IgD-negative memory B cell (primary cell): ENCODE data around the gene RBM6. TPM values are rescaled to one million over a fixed set of nuclear protein-coding genes. Genes with fewer than 3 reads are reported as not detected.
"Not testable (repeated sequence)": the region's sequence is repeated elsewhere in the genome, so short reads cannot be mapped to it uniquely, and the experiment has no call there.

Experiments used
- H3K27ac Mint-ChIP-seq, 3 donors: one replicate each; pipeline ENCODE4 v1.8.0; 2020 to 2022; ENCODE audit warnings: mild to moderate bottlenecking in 3 of 3, mixed read lengths in 3 of 3, moderate library complexity in 1 of 3
- H3K27me3 Mint-ChIP-seq: one replicate; pipeline ENCODE4 v1.8.0; 2021; ENCODE audit warnings: mixed read lengths
- H3K36me3 Mint-ChIP-seq: one replicate; pipeline ENCODE4 v1.8.0; 2020; ENCODE audit warnings: mild to moderate bottlenecking, mixed read lengths
- H3K4me1 Mint-ChIP-seq, 3 donors: one replicate each; pipeline ENCODE4 v1.8.0; 2020 to 2022; ENCODE audit warnings: mixed read lengths in 3 of 3, mild to moderate bottlenecking in 1 of 3
- H3K4me3 Mint-ChIP-seq, 4 donors: one replicate each; pipeline ENCODE4 v1.8.0; 2020 to 2022; ENCODE audit warnings: mild to moderate bottlenecking in 4 of 4, mixed read lengths in 4 of 4, moderate library complexity in 3 of 4
- H3K9me3 Mint-ChIP-seq, 3 donors: one replicate each; pipeline ENCODE4 v1.8.0; 2020 to 2021; ENCODE audit warnings: mixed read lengths in 3 of 3, mild to moderate bottlenecking in 1 of 3
- polyA plus RNA-seq: library from polyadenylated mRNA; unstranded; fragments of 300-500 nt; fragmentation: Illumina TruSeq; gene quantifications from one replicate; pipeline ENCODE4 v1.2.3, GENCODE V29; 2021

The RBM6 gene
- polyA plus RNA-seq, 1 donor from 2014 or later, result 65.1 TPM

DNA sequence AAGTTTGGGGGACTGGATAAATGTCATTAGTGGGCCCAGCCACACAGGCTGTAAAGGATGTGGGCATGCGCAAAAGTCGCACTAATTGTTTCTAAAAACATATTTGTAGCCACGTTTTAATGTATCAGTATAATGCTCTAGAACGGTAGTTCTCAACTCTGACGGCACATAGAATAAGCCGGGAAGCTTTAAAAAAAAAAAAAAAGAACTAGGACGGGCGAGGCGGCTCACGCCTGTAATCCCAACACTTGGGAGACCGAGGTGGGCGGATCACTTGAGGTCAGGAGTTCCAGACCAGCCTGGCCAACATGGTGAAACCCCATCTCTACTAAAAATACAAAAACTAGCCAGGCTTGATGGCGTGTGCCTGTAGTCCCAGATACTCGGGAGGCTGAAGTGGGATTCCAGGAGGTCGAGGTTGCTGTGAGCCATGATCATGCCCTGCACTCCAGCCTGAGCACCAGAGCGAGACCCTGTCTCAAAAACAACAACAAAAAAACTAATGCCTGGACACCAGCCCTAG lies 9.7 kb upstream of the RBM6 start:
- H3K27ac Mint-ChIP-seq, result peak overlapping the region; percentile 23 to 80 (median 78)
- H3K9me3 Mint-ChIP-seq, result no peaks in the 10 kb centered on the region
- peak overlapping the region; percentile 84 to 94 (median 89) for H3K4me3 Mint-ChIP-seq
- peaks cover 5 to 8% (median 7%) of the 10 kb centered on the region in 3 donors for H3K4me1 Mint-ChIP-seq
- peaks cover 4% of the 10 kb centered on the region for H3K36me3 Mint-ChIP-seq
- no peaks in the 10 kb centered on the region for H3K27me3 Mint-ChIP-seq

DNA sequence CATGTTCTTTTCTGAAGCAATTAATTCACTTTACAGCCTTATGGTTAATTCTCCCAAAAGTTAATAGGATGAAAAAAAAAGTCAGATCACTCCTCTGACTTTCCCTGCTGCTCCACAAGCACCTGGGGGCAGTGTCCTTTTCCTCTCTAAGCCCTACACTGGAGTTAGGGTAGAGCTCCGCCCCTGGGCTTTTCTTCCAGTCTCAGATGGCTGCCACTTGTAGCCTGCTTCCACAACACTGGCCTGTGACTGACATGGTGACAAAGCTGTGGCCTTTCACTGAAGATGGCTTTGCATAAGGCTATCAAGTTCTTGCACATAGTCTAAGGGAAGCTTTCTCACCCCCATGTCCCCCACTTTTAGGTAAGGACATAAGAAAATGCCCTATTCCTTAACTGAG lies 9.0 kb upstream of the RBM6 start:
- Mint-ChIP-seq H3K9me3 (no peaks in the 10 kb centered on the region), H3K4me3 (peak overlapping the region in 2 of 4 donors; percentile 44 to 87), H3K36me3 (peaks cover 2% of the 10 kb centered on the region), H3K4me1 (peaks cover 5 to 8% (median 7%) of the 10 kb centered on the region in 3 donors), H3K27ac (no peak overlapping the region), H3K27me3 (no peaks in the 10 kb centered on the region)

DNA sequence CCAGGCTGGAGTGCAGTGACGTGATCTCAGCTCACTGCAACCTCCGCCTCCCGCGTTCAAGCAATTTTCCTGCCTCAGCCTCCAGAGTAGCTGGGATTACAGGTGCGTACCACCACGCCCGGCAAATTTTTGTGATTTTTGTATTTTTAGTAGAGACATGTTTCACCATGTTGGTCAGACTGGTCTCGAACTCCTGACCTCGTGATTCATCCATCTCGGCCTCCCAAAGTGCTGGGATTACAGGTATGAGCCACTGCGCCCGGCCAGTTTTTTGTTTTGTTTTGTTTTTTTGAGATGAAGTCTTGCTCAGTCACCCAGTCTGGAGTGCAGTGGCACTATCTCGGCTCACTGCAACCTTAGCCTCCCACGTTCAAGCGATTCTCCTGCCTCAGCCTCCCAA lies 7.7 kb upstream of the RBM6 start:
- peaks cover 5 to 10% (median 7%) of the 10 kb centered on the region in 3 donors for H3K4me1 Mint-ChIP-seq
- peak overlapping the region in 1 of 3 donors; percentile 23 for H3K27ac Mint-ChIP-seq
- not testable (repeated sequence) for H3K9me3 Mint-ChIP-seq, H3K36me3 Mint-ChIP-seq, H3K27me3 Mint-ChIP-seq, H3K4me3 Mint-ChIP-seq

DNA sequence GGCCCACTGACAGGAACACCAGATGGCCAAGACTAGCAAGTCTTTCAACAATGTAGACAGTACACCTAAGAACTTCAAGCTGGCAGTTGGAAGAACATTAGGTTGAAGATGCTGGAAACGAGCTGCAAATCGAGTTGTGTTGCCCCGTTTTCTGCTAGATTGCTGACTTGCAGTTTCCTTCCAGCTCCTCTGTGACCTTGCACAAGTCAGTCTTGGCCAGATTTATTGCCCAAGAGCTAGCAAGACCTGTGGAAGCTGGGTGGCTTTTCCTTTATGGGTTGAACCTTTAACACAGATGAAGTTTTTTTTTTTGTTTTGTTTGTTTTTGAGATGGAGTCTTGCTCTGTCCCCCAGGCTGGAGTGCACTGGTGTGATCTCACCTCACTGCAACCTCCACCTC lies 2.9 kb upstream of the RBM6 start:
- Mint-ChIP-seq H3K27me3 (no peaks in the 10 kb centered on the region), H3K4me1 (peaks cover 10 to 22% (median 11%) of the 10 kb centered on the region in 3 donors), H3K9me3 (no peaks in the 10 kb centered on the region), H3K4me3 (peak overlapping the region in 1 of 4 donors; percentile 29), H3K36me3 (no peaks in the 10 kb centered on the region), H3K27ac (peak overlapping the region in 1 of 3 donors; percentile 32)

DNA sequence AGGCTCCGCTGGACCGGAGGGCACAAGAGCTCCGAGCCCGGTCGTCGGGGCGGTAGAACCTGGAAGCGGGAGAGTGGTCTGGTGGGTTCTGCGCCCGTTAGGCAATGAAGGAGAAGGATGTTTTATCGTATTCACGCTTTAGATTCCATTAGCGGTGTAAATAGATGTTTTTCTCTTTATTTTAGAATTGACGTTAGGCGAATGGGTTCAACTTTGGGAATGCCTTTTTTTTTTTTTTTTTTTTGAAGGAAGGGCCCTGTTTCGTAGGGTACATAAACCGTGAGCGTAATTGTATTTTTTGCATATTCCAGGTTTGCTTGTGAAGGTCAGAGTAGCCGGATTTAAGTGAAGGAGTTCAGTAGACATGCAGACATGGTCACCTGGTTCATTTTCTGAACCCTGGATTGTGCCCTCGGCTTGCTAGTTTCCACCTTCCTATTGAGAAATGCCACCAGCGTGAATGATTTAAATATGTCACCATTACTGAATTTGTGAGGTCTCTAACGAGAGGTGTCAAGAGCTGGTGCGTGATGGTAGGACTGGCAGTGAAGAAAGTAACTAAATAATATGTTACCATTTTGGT lies 808 bp downstream of the RBM6 start:
- H3K27me3 Mint-ChIP-seq, result no peaks in the 10 kb centered on the region
- peak overlapping the region; percentile 98 to 100 (median 99) for H3K4me3 Mint-ChIP-seq
- H3K27ac Mint-ChIP-seq, result peak overlapping the region; percentile 97 to 100 (median 99)
- peaks cover 3% of the 10 kb centered on the region for H3K36me3 Mint-ChIP-seq
- H3K9me3 Mint-ChIP-seq, result peaks cover 0 to 4% (median 0%) of the 10 kb centered on the region in 3 donors
- peaks cover 25 to 39% (median 27%) of the 10 kb centered on the region in 3 donors for H3K4me1 Mint-ChIP-seq

DNA sequence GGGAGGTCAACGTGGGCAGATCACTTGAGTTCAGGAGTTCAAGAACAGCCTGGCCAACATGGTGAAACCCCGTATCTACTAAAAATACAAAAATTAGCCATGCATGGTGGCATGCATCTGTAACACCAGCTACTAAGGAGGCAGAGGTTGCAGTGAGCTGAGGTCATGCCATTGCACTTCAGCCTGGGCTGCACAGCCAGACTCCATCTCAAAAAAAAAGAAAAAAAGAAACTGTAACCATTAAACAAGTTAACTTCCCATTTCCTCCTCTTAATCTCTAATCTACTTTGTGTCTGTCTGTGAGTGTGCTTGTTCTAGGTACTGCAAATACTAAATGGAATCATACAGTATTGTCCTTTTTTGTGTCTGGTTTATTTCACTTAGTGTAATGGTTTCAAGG lies 2.7 kb downstream of the RBM6 start:
- no peaks in the 10 kb centered on the region for H3K27me3 Mint-ChIP-seq
- H3K36me3 Mint-ChIP-seq, result peaks cover 3% of the 10 kb centered on the region
- peaks cover 0 to 4% (median 0%) of the 10 kb centered on the region in 3 donors for H3K9me3 Mint-ChIP-seq
- peak overlapping the region in 2 of 3 donors; percentile 80 to 83 for H3K27ac Mint-ChIP-seq
- H3K4me1 Mint-ChIP-seq, result peaks cover 34 to 50% (median 40%) of the 10 kb centered on the region in 3 donors
- peak overlapping the region; percentile 60 to 87 (median 74) for H3K4me3 Mint-ChIP-seq

DNA sequence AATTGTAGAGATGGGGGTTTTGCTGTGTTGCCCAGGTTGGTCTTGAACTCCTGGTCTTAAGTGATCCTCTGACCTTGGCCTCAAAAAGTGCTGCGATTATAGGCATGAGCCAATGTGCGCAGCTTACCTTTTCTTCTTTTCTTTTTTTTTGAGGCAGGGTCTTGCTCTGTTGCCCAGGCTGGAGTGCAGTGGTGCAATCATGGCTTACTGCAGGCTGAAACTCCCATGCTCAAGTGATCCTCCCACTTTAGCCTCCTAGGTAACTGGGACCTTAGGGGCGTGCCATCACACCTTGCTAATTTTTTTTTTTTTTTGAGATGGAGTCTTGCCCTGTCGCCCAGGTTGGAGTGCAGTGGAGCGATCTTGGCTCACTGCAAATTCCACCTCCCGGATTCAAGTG lies 13.0 kb downstream of the RBM6 start:
- Mint-ChIP-seq H3K27ac (no peak overlapping the region), H3K27me3 (no peaks in the 10 kb centered on the region), H3K9me3 (no peaks in the 10 kb centered on the region), H3K4me3 (peak overlapping the region in 1 of 4 donors; percentile 78), H3K36me3 (peaks cover 4% of the 10 kb centered on the region), H3K4me1 (peaks cover 16 to 25% (median 20%) of the 10 kb centered on the region in 3 donors)

DNA sequence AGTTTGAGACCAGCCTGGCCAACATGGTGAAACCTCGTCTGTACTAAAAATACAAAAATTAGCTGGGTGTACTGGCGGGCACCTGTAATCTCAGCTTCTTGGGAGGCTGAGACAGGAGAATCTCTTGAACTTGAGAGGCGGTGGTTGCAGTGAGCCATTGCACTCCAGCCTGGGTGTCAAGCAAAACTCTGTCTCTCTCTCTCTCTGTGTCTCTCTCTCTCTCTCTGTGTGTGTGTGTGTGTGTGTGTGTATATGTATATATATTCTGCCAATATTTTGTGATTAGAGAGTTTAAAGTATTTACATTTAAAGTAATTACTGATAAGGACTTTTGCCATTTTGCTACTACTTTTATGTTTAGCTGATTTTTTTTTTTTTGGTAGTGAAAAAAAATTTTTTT lies 15.7 kb downstream of the RBM6 start:
- Mint-ChIP-seq H3K27me3 (no peaks in the 10 kb centered on the region), H3K27ac (no peak overlapping the region), H3K36me3 (peaks cover 4% of the 10 kb centered on the region), H3K9me3 (no peaks in the 10 kb centered on the region), H3K4me3 (no peak overlapping the region), H3K4me1 (peaks cover 19 to 27% (median 21%) of the 10 kb centered on the region in 3 donors)

DNA sequence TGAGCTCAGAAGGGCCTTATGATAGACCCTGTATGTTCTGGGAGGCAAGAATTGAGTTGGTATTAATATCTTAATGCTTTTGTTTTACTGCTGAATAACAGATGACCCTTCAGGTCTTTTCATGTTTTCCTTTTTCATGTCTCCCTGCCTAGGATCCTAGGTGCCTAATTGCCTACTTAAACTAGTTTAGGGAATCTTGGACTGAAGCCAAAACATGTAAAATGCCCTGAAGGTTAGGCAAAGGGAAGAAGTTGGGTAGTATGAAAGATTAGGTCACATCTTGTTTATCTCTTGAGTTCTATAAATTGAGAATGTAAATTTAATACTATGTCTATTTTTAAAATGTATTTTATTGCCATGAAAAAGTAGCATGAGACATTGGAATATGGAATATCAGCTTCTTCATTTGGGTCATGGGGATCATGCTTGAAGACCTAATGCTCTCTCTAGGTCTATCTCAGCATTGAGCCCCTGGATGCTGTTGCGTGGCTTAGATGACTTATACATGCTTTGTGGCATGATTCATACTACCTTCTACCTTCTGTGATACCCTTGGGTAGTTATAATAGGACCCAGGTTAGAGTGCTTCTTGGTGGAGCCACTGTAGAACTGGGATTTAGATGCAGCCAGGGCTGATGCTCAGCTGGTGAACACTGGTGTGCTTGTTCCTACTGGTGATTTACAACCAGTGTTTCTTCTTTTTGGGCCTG lies 26.4 kb downstream of the RBM6 start:
- Mint-ChIP-seq H3K4me1 (peaks cover 3 to 8% (median 5%) of the 10 kb centered on the region in 3 donors), H3K27me3 (no peaks in the 10 kb centered on the region), H3K36me3 (no peaks in the 10 kb centered on the region), H3K9me3 (no peaks in the 10 kb centered on the region), H3K27ac (no peak overlapping the region), H3K4me3 (no peak overlapping the region)

DNA sequence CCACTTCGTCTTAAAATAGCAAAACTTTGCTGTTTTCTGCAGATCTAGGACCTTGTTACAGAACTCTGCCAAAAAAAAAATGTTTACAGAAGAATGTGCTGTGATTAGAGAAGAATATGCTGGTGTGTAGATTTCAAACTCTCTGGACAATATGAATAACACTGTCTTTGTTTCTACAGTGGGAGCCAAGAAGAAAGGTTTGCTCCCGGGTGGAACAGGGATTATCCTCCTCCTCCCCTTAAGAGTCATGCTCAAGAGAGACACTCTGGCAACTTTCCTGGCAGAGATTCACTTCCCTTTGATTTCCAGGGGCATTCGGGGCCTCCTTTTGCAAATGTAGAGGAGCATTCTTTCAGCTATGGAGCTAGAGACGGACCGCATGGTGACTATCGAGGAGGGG lies 27.3 kb downstream of the RBM6 start:
- Mint-ChIP-seq H3K27ac (no peak overlapping the region), H3K27me3 (no peaks in the 10 kb centered on the region), H3K4me3 (no peak overlapping the region), H3K36me3 (no peaks in the 10 kb centered on the region), H3K9me3 (no peaks in the 10 kb centered on the region), H3K4me1 (peaks cover 3 to 8% (median 5%) of the 10 kb centered on the region in 3 donors)

DNA sequence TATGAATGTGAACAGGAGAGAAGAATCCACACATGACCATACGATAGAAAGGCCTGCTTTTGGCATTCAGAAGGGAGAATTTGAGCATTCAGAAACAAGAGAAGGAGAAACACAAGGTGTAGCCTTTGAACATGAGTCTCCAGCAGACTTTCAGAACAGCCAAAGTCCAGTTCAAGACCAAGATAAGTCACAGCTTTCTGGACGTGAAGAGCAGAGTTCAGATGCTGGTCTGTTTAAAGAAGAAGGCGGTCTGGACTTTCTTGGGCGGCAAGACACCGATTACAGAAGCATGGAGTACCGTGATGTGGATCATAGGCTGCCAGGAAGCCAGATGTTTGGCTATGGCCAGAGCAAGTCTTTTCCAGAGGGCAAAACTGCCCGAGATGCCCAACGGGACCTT lies 28.4 kb downstream of the RBM6 start:
- H3K27me3 Mint-ChIP-seq, result no peaks in the 10 kb centered on the region
- H3K4me1 Mint-ChIP-seq, result peaks cover 3 to 8% (median 5%) of the 10 kb centered on the region in 3 donors
- H3K27ac Mint-ChIP-seq, result no peak overlapping the region
- no peaks in the 10 kb centered on the region for H3K36me3 Mint-ChIP-seq
- H3K9me3 Mint-ChIP-seq, result no peaks in the 10 kb centered on the region
- no peak overlapping the region for H3K4me3 Mint-ChIP-seq

DNA sequence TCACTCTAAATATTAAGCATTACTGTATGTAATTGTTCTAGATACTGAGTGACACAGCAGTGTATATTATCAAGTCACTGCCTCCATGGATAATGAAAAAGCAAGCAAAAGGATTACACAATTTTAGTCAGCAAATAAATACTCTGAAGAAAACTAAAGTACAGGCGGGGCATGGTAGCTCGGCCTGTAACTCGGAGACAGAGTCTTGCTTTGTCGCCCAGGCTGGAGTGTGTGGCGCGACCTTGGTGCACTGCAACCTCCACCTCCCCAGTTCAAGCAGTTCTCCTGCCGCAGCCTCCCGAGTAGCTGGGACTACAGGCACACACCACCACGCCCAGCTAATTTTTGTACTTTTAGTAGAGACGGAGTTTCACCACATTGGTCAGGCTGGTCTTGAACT lies 32.7 kb downstream of the RBM6 start:
- H3K9me3 Mint-ChIP-seq, result no peaks in the 10 kb centered on the region
- no peak overlapping the region for H3K27ac Mint-ChIP-seq
- H3K4me1 Mint-ChIP-seq, result peaks cover 1 to 8% (median 3%) of the 10 kb centered on the region in 3 donors
- H3K4me3 Mint-ChIP-seq, result no peak overlapping the region
- H3K36me3 Mint-ChIP-seq, result no peaks in the 10 kb centered on the region
- no peaks in the 10 kb centered on the region for H3K27me3 Mint-ChIP-seq

DNA sequence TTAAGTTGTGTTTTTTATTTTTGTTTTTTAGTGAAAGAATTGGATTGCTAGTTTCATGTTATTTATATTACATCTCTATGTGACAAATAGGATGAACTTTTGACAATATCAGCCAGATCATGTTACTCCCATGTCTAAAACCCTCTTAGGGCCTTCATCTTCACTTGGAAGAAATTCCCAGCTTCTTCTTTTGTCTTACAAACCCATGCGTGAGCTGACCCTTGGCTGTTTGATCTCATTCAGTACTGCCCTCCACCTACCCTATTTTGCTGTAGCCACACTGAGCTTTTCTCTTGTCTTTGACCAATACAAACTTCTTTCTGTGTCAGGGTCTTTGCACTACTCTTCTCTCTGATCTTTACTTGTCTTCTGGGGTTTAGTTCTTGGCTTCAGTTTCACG lies 37.0 kb downstream of the RBM6 start:
- H3K9me3 Mint-ChIP-seq, result no peaks in the 10 kb centered on the region
- no peaks in the 10 kb centered on the region for H3K4me1 Mint-ChIP-seq
- no peak overlapping the region for H3K4me3 Mint-ChIP-seq
- H3K36me3 Mint-ChIP-seq, result peaks cover 5% of the 10 kb centered on the region
- H3K27ac Mint-ChIP-seq, result no peak overlapping the region
- H3K27me3 Mint-ChIP-seq, result no peaks in the 10 kb centered on the region

DNA sequence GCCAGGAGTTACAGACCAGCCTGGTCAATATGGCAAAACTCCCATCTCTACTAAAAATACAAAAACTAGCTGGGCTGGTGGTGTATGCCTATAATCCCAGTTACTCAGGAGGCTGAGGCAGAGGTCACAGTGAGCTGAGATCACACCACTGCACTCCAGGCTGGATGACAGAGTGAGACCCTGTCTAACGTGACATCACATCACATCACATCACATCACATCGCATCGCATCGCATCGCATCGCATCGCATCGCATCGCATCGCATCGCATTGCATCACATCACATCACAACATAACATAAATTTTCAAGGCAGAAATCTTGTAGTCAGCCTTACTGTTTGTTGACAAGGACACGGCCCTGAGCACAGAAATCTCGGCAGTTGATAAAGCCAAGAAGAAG lies 44.4 kb downstream of the RBM6 start:
- peaks cover 0 to 2% (median 0%) of the 10 kb centered on the region in 3 donors for H3K4me1 Mint-ChIP-seq
- H3K9me3 Mint-ChIP-seq, result no peaks in the 10 kb centered on the region
- no peak overlapping the region for H3K27ac Mint-ChIP-seq
- no peaks in the 10 kb centered on the region for H3K27me3 Mint-ChIP-seq
- peaks cover 2% of the 10 kb centered on the region for H3K36me3 Mint-ChIP-seq
- H3K4me3 Mint-ChIP-seq, result peak overlapping the region in 1 of 4 donors; percentile 49

DNA sequence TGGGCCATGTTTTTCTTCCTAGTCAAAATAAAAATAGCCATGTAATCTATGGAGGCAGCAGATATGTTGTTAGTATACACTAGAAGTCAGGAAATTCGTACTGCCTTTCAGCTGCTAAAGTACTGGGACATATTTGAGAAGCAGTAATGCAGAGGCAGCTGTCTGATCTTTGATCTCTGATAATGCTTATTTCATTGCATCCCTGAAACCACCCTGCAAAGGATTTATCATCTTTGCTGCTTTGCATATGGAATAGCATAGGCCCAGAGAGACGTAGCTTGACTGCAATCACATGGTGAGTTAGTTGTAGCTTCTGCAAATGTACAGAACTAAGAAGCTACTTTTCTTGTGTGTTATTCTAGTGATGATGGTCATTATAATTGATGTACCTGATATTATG lies 52.4 kb downstream of the RBM6 start:
- H3K36me3 Mint-ChIP-seq, result no peaks in the 10 kb centered on the region

More for the DNA sequence above, 52.4 kb downstream of the RBM6 start:
- peaks cover 4 to 10% (median 5%) of the 10 kb centered on the region in 3 donors for H3K4me1 Mint-ChIP-seq
- peak overlapping the region in 2 of 3 donors; percentile 39 to 82 for H3K27ac Mint-ChIP-seq
- no peak overlapping the region for H3K4me3 Mint-ChIP-seq
- no peaks in the 10 kb centered on the region for H3K9me3 Mint-ChIP-seq
- no peaks in the 10 kb centered on the region for H3K27me3 Mint-ChIP-seq
